Measurements from ENCODE around the gene PTGDR.

Gene PTGDR

GRCh38 chr14:52233693-52234092, 33.8 kb upstream of the PTGDR start:
- H2BK15ac ChIP-seq (replicated peaks; ENCODE audit: low read depth), result no peak overlapping the region
- no peak overlapping the region for H3K23ac ChIP-seq (ENCODE audit: low read length)
- WGBS (ENCODE audit: extremely low coverage, insufficient coverage, low lambda C conversion rate), result no CpG with 5 or more reads among the region's 2 CpGs
- H3K4me3 ChIP-seq (ENCODE audit: low read length), result no peak overlapping the region
- H4K5ac ChIP-seq (ENCODE audit: low read length), result no peak overlapping the region
- no peak overlapping the region for H3K4ac ChIP-seq (ENCODE audit: low read depth, low read length)
- H3K36me3 ChIP-seq (ENCODE audit: control insufficient read depth, insufficient read depth, low read length), result no peaks in the 10 kb centered on the region
- no peak overlapping the region for H2AK5ac ChIP-seq (ENCODE audit: low read length)
- H3K4me2 ChIP-seq (ENCODE audit: low read length), result no peak overlapping the region
- H2BK5ac ChIP-seq (ENCODE audit: low read length), result no peak overlapping the region
- no peaks in the 10 kb centered on the region for H3K27me3 ChIP-seq (ENCODE audit: insufficient read depth, low read length, poor library complexity)
- H3K79me1 ChIP-seq (ENCODE audit: low read length), result no peaks in the 10 kb centered on the region
- no peak overlapping the region for H2BK120ac ChIP-seq (ENCODE audit: low read depth, low read length)
- no peak overlapping the region for H3K27ac ChIP-seq (ENCODE audit: low read depth, low read length)
- DNase-seq, result no peak
- no peaks in the 10 kb centered on the region for H3K79me2 ChIP-seq (ENCODE audit: control insufficient read depth, insufficient read depth, low read length)
- H3K18ac ChIP-seq (ENCODE audit: low read length), result no peak overlapping the region
- no peak overlapping the region for H3K9ac ChIP-seq (ENCODE audit: low read length)
- H4K8ac ChIP-seq (ENCODE audit: low read depth, low read length), result no peak overlapping the region
- H3K4me1 ChIP-seq (ENCODE audit: control insufficient read depth, low read depth, low read length), result peaks cover 4% of the 10 kb centered on the region
- no peak overlapping the region for H3K56ac ChIP-seq (ENCODE audit: low read length)

DNA sequence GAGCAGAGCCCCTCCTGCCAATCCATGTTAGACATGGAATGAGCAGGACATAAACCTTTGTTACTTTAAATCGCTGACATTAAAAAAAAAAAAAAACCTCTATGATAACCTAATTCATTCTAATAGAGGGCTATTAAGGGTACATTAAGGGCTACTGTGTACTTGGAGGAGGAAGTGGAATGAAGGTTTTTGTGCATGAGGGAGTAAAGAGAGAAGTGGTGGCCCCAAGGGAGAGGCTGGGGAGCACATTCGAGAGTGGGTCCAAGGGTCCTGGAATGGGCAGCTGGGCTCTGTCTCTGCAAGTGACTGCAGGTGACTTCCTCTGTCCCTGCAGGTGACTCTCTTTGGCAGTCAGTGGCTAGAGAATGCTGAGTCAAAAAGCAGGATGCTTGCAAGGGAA, 32.1 kb upstream of the PTGDR start:
- H2BK120ac ChIP-seq (ENCODE audit: low read depth, low read length), result no peak overlapping the region
- no peak overlapping the region for H3K9ac ChIP-seq (ENCODE audit: low read length)
- no peaks in the 10 kb centered on the region for H3K79me1 ChIP-seq (ENCODE audit: low read length)
- H3K27ac ChIP-seq (ENCODE audit: low read depth, low read length), result no peak overlapping the region
- peaks cover 4% of the 10 kb centered on the region for H3K4me1 ChIP-seq (ENCODE audit: control insufficient read depth, low read depth, low read length)
- H2BK5ac ChIP-seq (ENCODE audit: low read length), result no peak overlapping the region
- H3K56ac ChIP-seq (ENCODE audit: low read length), result no peak overlapping the region
- no peak overlapping the region for H4K5ac ChIP-seq (ENCODE audit: low read length)
- H2BK15ac ChIP-seq (replicated peaks; ENCODE audit: low read depth), result no peak overlapping the region
- no peak overlapping the region for H4K8ac ChIP-seq (ENCODE audit: low read depth, low read length)
- no peaks in the 10 kb centered on the region for H3K79me2 ChIP-seq (ENCODE audit: control insufficient read depth, insufficient read depth, low read length)
- peak; percentile 3 for DNase-seq
- H3K4me3 ChIP-seq (ENCODE audit: low read length), result no peak overlapping the region
- no peak overlapping the region for H3K4me2 ChIP-seq (ENCODE audit: low read length)
- no CpG with 5 or more reads among the region's 2 CpGs for WGBS (ENCODE audit: extremely low coverage, insufficient coverage, low lambda C conversion rate)
- no peak overlapping the region for H3K18ac ChIP-seq (ENCODE audit: low read length)
- no peak overlapping the region for H3K23ac ChIP-seq (ENCODE audit: low read length)
- no peak overlapping the region for H3K4ac ChIP-seq (ENCODE audit: low read depth, low read length)
- H2AK5ac ChIP-seq (ENCODE audit: low read length), result no peak overlapping the region
- H3K36me3 ChIP-seq (ENCODE audit: control insufficient read depth, insufficient read depth, low read length), result no peaks in the 10 kb centered on the region
- H3K27me3 ChIP-seq (ENCODE audit: insufficient read depth, low read length, poor library complexity), result no peaks in the 10 kb centered on the region

DNA sequence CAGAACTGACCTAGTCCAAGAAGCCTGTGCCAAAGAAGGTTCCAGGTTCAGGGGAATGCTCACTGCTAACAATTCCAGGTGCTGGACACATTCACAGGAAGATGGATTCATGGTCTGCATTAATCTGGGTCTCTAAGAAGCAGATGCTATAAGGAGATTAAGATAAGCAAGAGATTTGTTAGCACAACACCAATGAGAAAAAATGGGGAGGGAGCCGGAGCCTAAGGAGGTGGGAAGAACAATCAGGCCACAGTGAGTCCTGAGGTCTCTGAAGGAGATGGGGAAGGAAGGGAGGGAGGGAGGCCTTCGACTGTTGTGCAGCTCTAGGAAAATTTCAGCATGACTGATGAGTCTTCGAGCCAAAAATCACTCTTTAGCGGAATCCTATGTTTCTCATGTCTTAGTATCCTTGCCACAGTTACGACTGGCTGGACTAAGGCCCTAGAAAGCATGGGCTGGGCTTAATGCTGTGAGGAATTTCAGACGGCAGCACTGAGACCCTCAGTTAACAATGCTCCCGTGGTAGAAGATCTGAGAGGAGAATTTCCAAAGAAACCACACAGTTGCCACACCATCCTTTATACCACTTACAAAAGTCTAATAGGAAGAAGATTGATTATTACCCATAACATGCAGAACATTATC, 31.5 kb upstream of the PTGDR start:
- H3K79me1 ChIP-seq (ENCODE audit: low read length), result no peaks in the 10 kb centered on the region
- DNase-seq, result peak; percentile 13
- no peak overlapping the region for H3K4ac ChIP-seq (ENCODE audit: low read depth, low read length)

GRCh38 chr14:52238682-52239081, 28.8 kb upstream of the PTGDR start:
- no peak overlapping the region for H3K9ac ChIP-seq (ENCODE audit: low read length)
- no peak overlapping the region for H4K8ac ChIP-seq (ENCODE audit: low read depth, low read length)
- H3K4me3 ChIP-seq (ENCODE audit: low read length), result no peak overlapping the region
- H3K4me1 ChIP-seq (ENCODE audit: control insufficient read depth, low read depth, low read length), result peaks cover 4% of the 10 kb centered on the region
- no peaks in the 10 kb centered on the region for H3K79me1 ChIP-seq (ENCODE audit: low read length)
- no peak overlapping the region for H2BK15ac ChIP-seq (replicated peaks; ENCODE audit: low read depth)
- no peak overlapping the region for H3K23ac ChIP-seq (ENCODE audit: low read length)
- H4K5ac ChIP-seq (ENCODE audit: low read length), result no peak overlapping the region
- no peak overlapping the region for H3K27ac ChIP-seq (ENCODE audit: low read depth, low read length)
- DNase-seq, result no peak
- H3K56ac ChIP-seq (ENCODE audit: low read length), result no peak overlapping the region
- WGBS (ENCODE audit: extremely low coverage, insufficient coverage, low lambda C conversion rate), result no CpG with 5 or more reads among the region's 1 CpG
- no peak overlapping the region for H2BK5ac ChIP-seq (ENCODE audit: low read length)
- H3K4me2 ChIP-seq (ENCODE audit: low read length), result no peak overlapping the region
- H3K18ac ChIP-seq (ENCODE audit: low read length), result no peak overlapping the region
- no peak overlapping the region for H2BK120ac ChIP-seq (ENCODE audit: low read depth, low read length)
- H3K27me3 ChIP-seq (ENCODE audit: insufficient read depth, low read length, poor library complexity), result no peaks in the 10 kb centered on the region
- no peaks in the 10 kb centered on the region for H3K36me3 ChIP-seq (ENCODE audit: control insufficient read depth, insufficient read depth, low read length)
- H3K4ac ChIP-seq (ENCODE audit: low read depth, low read length), result no peak overlapping the region
- H3K79me2 ChIP-seq (ENCODE audit: control insufficient read depth, insufficient read depth, low read length), result no peaks in the 10 kb centered on the region
- H2AK5ac ChIP-seq (ENCODE audit: low read length), result no peak overlapping the region

More for the DNA sequence above, 31.5 kb upstream of the PTGDR start:
- no peak overlapping the region for H3K18ac ChIP-seq (ENCODE audit: low read length)
- H3K9ac ChIP-seq (ENCODE audit: low read length), result no peak overlapping the region
- H3K4me1 ChIP-seq (ENCODE audit: control insufficient read depth, low read depth, low read length), result peaks cover 4% of the 10 kb centered on the region
- no peak overlapping the region for H3K4me3 ChIP-seq (ENCODE audit: low read length)
- H3K27ac ChIP-seq (ENCODE audit: low read depth, low read length), result no peak overlapping the region
- no peak overlapping the region for H2BK5ac ChIP-seq (ENCODE audit: low read length)
- no peaks in the 10 kb centered on the region for H3K27me3 ChIP-seq (ENCODE audit: insufficient read depth, low read length, poor library complexity)
- no peak overlapping the region for H3K56ac ChIP-seq (ENCODE audit: low read length)
- H3K23ac ChIP-seq (ENCODE audit: low read length), result no peak overlapping the region
- no peak overlapping the region for H2BK15ac ChIP-seq (replicated peaks; ENCODE audit: low read depth)
- no peak overlapping the region for H4K8ac ChIP-seq (ENCODE audit: low read depth, low read length)
- no peaks in the 10 kb centered on the region for H3K79me2 ChIP-seq (ENCODE audit: control insufficient read depth, insufficient read depth, low read length)
- no peak overlapping the region for H3K4me2 ChIP-seq (ENCODE audit: low read length)
- no CpG with 5 or more reads among the region's 7 CpGs for WGBS (ENCODE audit: extremely low coverage, insufficient coverage, low lambda C conversion rate)
- no peaks in the 10 kb centered on the region for H3K36me3 ChIP-seq (ENCODE audit: control insufficient read depth, insufficient read depth, low read length)
- H4K5ac ChIP-seq (ENCODE audit: low read length), result no peak overlapping the region
- H2AK5ac ChIP-seq (ENCODE audit: low read length), result no peak overlapping the region
- H2BK120ac ChIP-seq (ENCODE audit: low read depth, low read length), result no peak overlapping the region

DNA sequence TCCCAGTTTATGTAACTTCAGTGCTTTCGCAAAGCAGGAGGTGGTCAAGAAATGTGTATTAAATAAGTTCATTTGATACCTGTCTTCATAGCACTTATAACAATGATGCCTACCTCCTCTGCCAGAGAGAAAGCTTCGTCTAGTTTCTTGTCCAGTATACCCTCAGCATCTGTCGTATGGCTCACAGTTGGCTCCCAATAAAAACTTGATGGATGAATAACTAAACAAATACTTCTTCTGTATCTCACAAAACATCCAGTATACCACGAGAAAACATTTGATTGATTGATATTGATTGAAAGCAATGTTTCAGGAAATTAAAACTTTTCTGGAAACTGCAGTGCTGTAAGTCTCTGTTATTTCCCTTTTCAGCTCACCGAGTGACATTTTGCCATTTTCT, 26.9 kb upstream of the PTGDR start:
- WGBS (ENCODE audit: extremely low coverage, insufficient coverage, low lambda C conversion rate), result no CpG with 5 or more reads among the region's 5 CpGs

More for the DNA sequence above, 26.9 kb upstream of the PTGDR start:
- Histone ChIP-seq H3K27ac (ENCODE audit: low read depth, low read length) (no peak overlapping the region), H2BK120ac (ENCODE audit: low read depth, low read length) (no peak overlapping the region), H2BK15ac (replicated peaks; ENCODE audit: low read depth) (no peak overlapping the region), H4K5ac (ENCODE audit: low read length) (no peak overlapping the region), H3K36me3 (ENCODE audit: control insufficient read depth, insufficient read depth, low read length) (no peaks in the 10 kb centered on the region), H3K4me1 (ENCODE audit: control insufficient read depth, low read depth, low read length) (peaks cover 2% of the 10 kb centered on the region), H3K27me3 (ENCODE audit: insufficient read depth, low read length, poor library complexity) (no peaks in the 10 kb centered on the region), H3K4me2 (ENCODE audit: low read length) (no peak overlapping the region), H3K4ac (ENCODE audit: low read depth, low read length) (no peak overlapping the region), H3K23ac (ENCODE audit: low read length) (no peak overlapping the region), H4K8ac (ENCODE audit: low read depth, low read length) (no peak overlapping the region), H3K79me1 (ENCODE audit: low read length) (no peaks in the 10 kb centered on the region), H2AK5ac (ENCODE audit: low read length) (no peak overlapping the region), H3K18ac (ENCODE audit: low read length) (no peak overlapping the region), H3K56ac (ENCODE audit: low read length) (no peak overlapping the region), H3K4me3 (ENCODE audit: low read length) (no peak overlapping the region), H2BK5ac (ENCODE audit: low read length) (no peak overlapping the region), H3K9ac (ENCODE audit: low read length) (no peak overlapping the region), H3K79me2 (ENCODE audit: control insufficient read depth, insufficient read depth, low read length) (no peaks in the 10 kb centered on the region)
- no peak for DNase-seq
